ENCODE data around the gene KBTBD8.
A peak's percentile ranks its signal among the peaks of the same experiment; 100 is the strongest.

Gene KBTBD8

DNA sequence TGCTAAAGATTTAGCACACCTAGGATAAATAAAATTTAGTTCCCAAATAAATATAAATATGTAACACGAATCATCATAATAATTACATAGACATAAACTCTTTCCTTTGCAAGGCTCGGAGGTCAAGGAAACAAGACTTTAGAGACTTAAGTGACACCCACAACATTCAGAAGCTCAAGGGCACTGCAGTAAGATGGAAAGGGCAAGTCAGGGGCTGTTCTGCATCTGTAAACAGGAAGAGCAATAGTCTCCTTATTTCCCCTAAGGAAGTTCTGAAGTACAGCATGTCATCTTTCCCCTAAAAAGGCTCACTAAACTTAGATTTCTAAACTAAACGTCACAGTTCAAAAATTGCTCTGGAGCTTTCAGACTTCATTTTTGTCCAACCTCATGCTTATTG, 26.9 kb upstream of the KBTBD8 start:
- H3K9ac ChIP-seq: no peak overlapping the region
- no peak overlapping the region for H3K27ac ChIP-seq
- no peaks in the 10 kb centered on the region for H3K27me3 ChIP-seq (ENCODE audit: control insufficient read depth, insufficient read depth, low read length)
- H3K9me3 ChIP-seq (ENCODE audit: control insufficient read depth, low read length): no peaks in the 10 kb centered on the region
- H2AFZ ChIP-seq: peak overlapping the region; percentile 93
- no peaks in the 10 kb centered on the region for H3K79me2 ChIP-seq
- no peak overlapping the region for H3K4me3 ChIP-seq (ENCODE audit: low read depth, low read length)
- H3K4me2 ChIP-seq (ENCODE audit: low read length): no peak overlapping the region
- no peaks in the 10 kb centered on the region for H3K36me3 ChIP-seq (ENCODE audit: control insufficient read depth, insufficient read depth, low read length)
- TF ChIP-seq, protein P1, sequence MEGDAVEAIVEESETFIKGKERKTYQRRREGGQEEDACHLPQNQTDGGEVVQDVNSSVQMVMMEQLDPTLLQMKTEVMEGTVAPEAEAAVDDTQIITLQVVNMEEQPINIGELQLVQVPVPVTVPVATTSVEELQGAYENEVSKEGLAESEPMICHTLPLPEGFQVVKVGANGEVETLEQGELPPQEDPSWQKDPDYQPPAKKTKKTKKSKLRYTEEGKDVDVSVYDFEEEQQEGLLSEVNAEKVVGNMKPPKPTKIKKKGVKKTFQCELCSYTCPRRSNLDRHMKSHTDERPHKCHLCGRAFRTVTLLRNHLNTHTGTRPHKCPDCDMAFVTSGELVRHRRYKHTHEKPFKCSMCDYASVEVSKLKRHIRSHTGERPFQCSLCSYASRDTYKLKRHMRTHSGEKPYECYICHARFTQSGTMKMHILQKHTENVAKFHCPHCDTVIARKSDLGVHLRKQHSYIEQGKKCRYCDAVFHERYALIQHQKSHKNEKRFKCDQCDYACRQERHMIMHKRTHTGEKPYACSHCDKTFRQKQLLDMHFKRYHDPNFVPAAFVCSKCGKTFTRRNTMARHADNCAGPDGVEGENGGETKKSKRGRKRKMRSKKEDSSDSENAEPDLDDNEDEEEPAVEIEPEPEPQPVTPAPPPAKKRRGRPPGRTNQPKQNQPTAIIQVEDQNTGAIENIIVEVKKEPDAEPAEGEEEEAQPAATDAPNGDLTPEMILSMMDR (IDR thresholded peaks at IDR 0.05): no peak
- no peaks in the 10 kb centered on the region for H3K4me1 ChIP-seq

DNA sequence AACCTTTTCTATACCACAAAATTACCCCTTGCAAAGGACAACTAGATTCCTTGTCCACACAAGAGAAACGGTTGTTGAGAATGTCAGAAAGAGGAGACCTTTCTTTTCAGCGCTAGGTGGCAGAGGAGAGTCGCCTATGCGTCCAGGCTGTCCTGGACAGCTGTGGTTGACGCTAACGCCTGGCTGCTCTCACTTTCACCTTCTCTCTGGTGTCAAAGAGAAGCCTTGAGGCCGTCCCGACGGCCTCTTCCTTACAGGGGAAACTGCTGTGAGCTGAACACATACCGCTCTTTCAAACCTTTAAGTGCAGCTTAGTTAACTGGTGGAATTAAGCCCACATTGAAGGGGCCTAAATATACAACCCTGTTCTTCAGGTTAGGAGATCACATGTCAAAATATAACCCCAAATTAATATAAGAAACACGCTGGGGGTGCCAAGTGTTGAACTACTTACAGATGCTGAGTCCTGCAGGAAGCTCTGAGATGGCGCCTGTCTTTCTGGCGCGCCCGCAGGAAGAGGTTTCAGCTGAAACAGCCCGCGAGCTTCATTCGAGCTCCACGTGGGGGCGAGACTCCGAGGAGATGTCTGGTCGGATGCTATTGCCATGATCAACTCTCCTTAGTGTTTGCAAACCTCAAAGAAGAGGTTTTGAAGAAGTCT, 26.1 kb upstream of the KBTBD8 start:
- peak overlapping the region; percentile 51 for H3K27ac ChIP-seq
- no peaks in the 10 kb centered on the region for H3K79me2 ChIP-seq
- peak overlapping the region; percentile 93 for H2AFZ ChIP-seq
- no peaks in the 10 kb centered on the region for H3K27me3 ChIP-seq (ENCODE audit: control insufficient read depth, insufficient read depth, low read length)
- peak overlapping the region; percentile 50 for H3K4me3 ChIP-seq (ENCODE audit: low read depth, low read length)
- TF ChIP-seq, protein P1 (IDR thresholded peaks at IDR 0.05): peak; percentile 85
- no peak overlapping the region for H3K9ac ChIP-seq
- peak overlapping the region; percentile 67 for H3K4me2 ChIP-seq (ENCODE audit: low read length)
- no peaks in the 10 kb centered on the region for H3K9me3 ChIP-seq (ENCODE audit: control insufficient read depth, low read length)
- no peaks in the 10 kb centered on the region for H3K4me1 ChIP-seq
- no peaks in the 10 kb centered on the region for H3K36me3 ChIP-seq (ENCODE audit: control insufficient read depth, insufficient read depth, low read length)

GRCh38 chr3:66980791-66981190, 17.3 kb upstream of the KBTBD8 start:
- TF ChIP-seq, protein P1 (IDR thresholded peaks at IDR 0.05): no peak
- H3K36me3 ChIP-seq (ENCODE audit: control insufficient read depth, insufficient read depth, low read length): no peaks in the 10 kb centered on the region
- no peak overlapping the region for H2AFZ ChIP-seq
- H3K27ac ChIP-seq: no peak overlapping the region
- H3K4me3 ChIP-seq (ENCODE audit: low read depth, low read length): no peak overlapping the region
- H3K9ac ChIP-seq: no peak overlapping the region
- no peaks in the 10 kb centered on the region for H3K79me2 ChIP-seq
- H3K4me2 ChIP-seq (ENCODE audit: low read length): no peak overlapping the region
- no peaks in the 10 kb centered on the region for H3K4me1 ChIP-seq
- H3K27me3 ChIP-seq (ENCODE audit: control insufficient read depth, insufficient read depth, low read length): no peaks in the 10 kb centered on the region
- no peaks in the 10 kb centered on the region for H3K9me3 ChIP-seq (ENCODE audit: control insufficient read depth, low read length)

GRCh38 chr3:66983101-66983500, 15.0 kb upstream of the KBTBD8 start:
- Histone ChIP-seq H3K36me3 (ENCODE audit: control insufficient read depth, insufficient read depth, low read length) (no peaks in the 10 kb centered on the region), H3K27ac (no peak overlapping the region), H3K9ac (no peak overlapping the region), H2AFZ (no peak overlapping the region), H3K4me2 (ENCODE audit: low read length) (no peak overlapping the region), H3K9me3 (ENCODE audit: control insufficient read depth, low read length) (no peaks in the 10 kb centered on the region), H3K79me2 (no peaks in the 10 kb centered on the region), H3K4me1 (no peaks in the 10 kb centered on the region), H3K27me3 (ENCODE audit: control insufficient read depth, insufficient read depth, low read length) (no peaks in the 10 kb centered on the region), H3K4me3 (ENCODE audit: low read depth, low read length) (no peak overlapping the region)
- TF ChIP-seq, protein P1 (IDR thresholded peaks at IDR 0.05): no peak

- H3K9ac ChIP-seq: no peak overlapping the region
- no peaks in the 10 kb centered on the region for H3K4me1 ChIP-seq
- H3K27ac ChIP-seq: no peak overlapping the region
- no peaks in the 10 kb centered on the region for H3K27me3 ChIP-seq (ENCODE audit: control insufficient read depth, insufficient read depth, low read length)
- no peak overlapping the region for H2AFZ ChIP-seq
- H3K79me2 ChIP-seq: no peaks in the 10 kb centered on the region
- TF ChIP-seq, protein P1 (IDR thresholded peaks at IDR 0.05): no peak
- H3K4me3 ChIP-seq (ENCODE audit: low read depth, low read length): no peak overlapping the region
- H3K9me3 ChIP-seq (ENCODE audit: control insufficient read depth, low read length): no peaks in the 10 kb centered on the region
- no peak overlapping the region for H3K4me2 ChIP-seq (ENCODE audit: low read length)
- H3K36me3 ChIP-seq (ENCODE audit: control insufficient read depth, insufficient read depth, low read length): no peaks in the 10 kb centered on the region
These were observed 12.7 kb upstream of the KBTBD8 start for GRCh38 chr3:66985336-66985920.

All from parathyroid adenoma (tissue), 2 donors.